ENCODE data around the gene AAK1.

GRCh38 chr2:69615969-69616368, 27.6 kb downstream of the AAK1 start:
- TF ChIP-seq CTCF (IDR thresholded peaks at IDR 0.05) (no peak), POLR2A (IDR thresholded peaks at IDR 0.05) (no peak)

All from lower leg skin (tissue), 3 donors.